Glutamatergic neuron (in vitro differentiated cells): ENCODE data around the gene EPHB6. TPM values are rescaled to one million over a fixed set of nuclear protein-coding genes. Genes with fewer than 3 reads are reported as not detected.

Experiments used
- DNase-seq: peaks from one replicate; pipeline ENCODE4 v3.0.0; 2022
- H3K27ac Mint-ChIP-seq: one replicate; pipeline ENCODE4 v1.8.0; 2020; ENCODE audit warnings: mild to moderate bottlenecking, mixed read lengths, inconsistent platforms; ENCODE audit not compliant: unreplicated experiment
- H3K27me3 Mint-ChIP-seq: one replicate; pipeline ENCODE4 v1.8.0; 2020; ENCODE audit warnings: mild to moderate bottlenecking, moderate library complexity, mixed read lengths, inconsistent platforms; ENCODE audit not compliant: unreplicated experiment
- H3K36me3 Mint-ChIP-seq: one replicate; pipeline ENCODE4 v1.8.0; 2020; ENCODE audit warnings: mild to moderate bottlenecking, mixed read lengths, inconsistent platforms; ENCODE audit not compliant: unreplicated experiment
- H3K4me1 Mint-ChIP-seq: one replicate; pipeline ENCODE4 v1.8.0; 2020; ENCODE audit warnings: mild to moderate bottlenecking, low read depth, mixed read lengths, inconsistent platforms; ENCODE audit not compliant: unreplicated experiment
- H3K4me3 Mint-ChIP-seq: one replicate; pipeline ENCODE4 v1.8.0; 2020; ENCODE audit warnings: mild to moderate bottlenecking, mixed read lengths, inconsistent platforms; ENCODE audit not compliant: unreplicated experiment
- H3K9me3 Mint-ChIP-seq: one replicate; pipeline ENCODE4 v1.8.0; 2020; ENCODE audit warnings: mild to moderate bottlenecking, moderate library complexity, mixed read lengths, inconsistent platforms; ENCODE audit not compliant: unreplicated experiment
- long read RNA-seq: library from polyadenylated mRNA; unstranded; transcript quantifications from one replicate; pipeline ENCODE4 v2.0.0, GENCODE V29; 2020; ENCODE audit not compliant: unreplicated experiment
- total RNA-seq: library from RNA; stranded (reverse); fragmentation: NEBNext Ultra II Directional; extraction: Animal tissue kit (Norgen Biotek cat#: 25700); gene quantifications from one replicate; pipeline ENCODE4 v1.2.1, GENCODE V29; 2021; ENCODE audit not compliant: unreplicated experiment
- TF ChIP-seq, protein P1 (sequence below): fragments of 200-600 bp; sonication (generic); IDR thresholded peaks from one replicate; pipeline ENCODE4 v1.5.0; 2021; ENCODE audit not compliant: partially characterized antibody, unreplicated experiment

Gene EPHB6, protein sequence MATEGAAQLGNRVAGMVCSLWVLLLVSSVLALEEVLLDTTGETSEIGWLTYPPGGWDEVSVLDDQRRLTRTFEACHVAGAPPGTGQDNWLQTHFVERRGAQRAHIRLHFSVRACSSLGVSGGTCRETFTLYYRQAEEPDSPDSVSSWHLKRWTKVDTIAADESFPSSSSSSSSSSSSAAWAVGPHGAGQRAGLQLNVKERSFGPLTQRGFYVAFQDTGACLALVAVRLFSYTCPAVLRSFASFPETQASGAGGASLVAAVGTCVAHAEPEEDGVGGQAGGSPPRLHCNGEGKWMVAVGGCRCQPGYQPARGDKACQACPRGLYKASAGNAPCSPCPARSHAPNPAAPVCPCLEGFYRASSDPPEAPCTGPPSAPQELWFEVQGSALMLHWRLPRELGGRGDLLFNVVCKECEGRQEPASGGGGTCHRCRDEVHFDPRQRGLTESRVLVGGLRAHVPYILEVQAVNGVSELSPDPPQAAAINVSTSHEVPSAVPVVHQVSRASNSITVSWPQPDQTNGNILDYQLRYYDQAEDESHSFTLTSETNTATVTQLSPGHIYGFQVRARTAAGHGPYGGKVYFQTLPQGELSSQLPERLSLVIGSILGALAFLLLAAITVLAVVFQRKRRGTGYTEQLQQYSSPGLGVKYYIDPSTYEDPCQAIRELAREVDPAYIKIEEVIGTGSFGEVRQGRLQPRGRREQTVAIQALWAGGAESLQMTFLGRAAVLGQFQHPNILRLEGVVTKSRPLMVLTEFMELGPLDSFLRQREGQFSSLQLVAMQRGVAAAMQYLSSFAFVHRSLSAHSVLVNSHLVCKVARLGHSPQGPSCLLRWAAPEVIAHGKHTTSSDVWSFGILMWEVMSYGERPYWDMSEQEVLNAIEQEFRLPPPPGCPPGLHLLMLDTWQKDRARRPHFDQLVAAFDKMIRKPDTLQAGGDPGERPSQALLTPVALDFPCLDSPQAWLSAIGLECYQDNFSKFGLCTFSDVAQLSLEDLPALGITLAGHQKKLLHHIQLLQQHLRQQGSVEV
- total RNA-seq, result 21.4 TPM
- long read RNA-seq, partial matches to known transcripts, result 1 of 2 reads
- long read RNA-seq, other reads (novel, unspliced or antisense), result 1 of 2 reads

DNA sequence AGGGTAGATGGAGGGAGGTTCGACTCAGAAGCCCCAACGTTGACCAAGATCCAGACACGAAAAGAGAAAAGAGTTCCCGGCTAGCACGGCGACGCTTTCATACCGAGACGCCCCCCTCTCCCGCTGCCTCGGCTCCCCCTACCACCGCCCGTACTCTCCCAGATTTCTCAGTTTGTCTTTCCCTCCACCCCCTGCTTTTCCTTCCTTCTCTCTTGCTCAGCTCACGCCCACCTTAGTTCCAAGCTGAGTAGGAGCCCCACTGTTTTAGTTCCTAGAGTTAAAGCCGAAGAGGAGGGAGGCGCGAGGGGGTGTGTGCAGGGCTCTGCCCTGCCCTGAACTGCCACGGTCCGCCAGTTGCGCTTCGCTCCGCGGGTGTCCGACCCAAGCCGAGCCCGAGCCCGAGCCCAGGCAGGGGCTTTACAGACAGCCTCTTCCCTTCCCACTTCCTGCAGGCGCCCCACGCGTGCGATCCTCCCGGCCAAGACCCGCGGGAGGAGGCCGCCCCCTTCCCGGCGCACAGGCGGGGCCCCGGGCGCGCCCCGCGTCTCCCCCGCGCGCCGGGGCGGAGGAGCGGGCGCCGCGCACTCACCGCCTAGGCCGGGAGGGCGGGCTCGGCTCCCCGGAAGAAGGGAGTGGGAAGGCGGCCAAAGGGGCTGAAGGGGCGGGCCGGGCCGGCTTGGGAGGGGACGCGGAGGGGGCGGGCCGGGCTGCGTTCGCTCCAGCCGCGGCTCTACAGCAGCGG, at the start of gene EPHB6:
Gene EPHB6 (plus strand): TSS at position 705 of the 742 bp plus-strand sequence. CDS start 8,152 bp downstream, outside the sequence.
- Mint-ChIP-seq H3K9me3 (no peaks in the 10 kb centered on the region), H3K27ac (peak within 1 kb of the TSS; percentile 82)

DNA sequence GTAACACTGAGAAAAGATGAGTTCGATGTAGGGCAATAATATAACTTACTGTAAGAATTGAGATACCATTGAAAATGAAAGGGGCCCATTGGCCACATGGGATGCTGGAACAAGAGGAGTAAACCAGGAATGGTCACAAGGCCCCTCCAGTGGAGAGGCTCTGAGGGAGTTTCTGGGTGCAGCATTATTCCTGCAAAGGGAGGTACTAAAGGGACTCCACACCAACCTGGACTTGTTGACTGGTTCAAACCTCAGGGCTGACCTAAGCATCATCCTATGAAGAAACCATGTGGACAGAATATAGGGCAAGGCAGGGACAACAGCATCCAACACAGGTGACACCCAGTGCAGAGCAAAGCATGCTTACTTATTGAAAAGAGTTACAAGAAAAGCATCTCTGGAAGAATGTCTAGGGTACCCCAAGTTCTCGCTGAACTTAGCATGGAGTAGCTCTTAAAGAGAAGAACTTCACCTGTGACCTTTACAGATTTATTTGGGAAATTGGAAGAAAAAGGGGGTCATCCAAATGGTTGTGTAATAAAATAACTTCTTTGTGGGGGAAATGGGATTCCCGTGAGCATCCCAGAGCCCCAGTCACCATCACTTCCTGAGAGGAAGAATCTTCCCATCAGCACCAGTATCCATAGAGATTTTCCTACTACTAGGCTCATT, 49.4 kb upstream of the EPHB6 start:
- peaks cover 3% of the 10 kb centered on the region for H3K27me3 Mint-ChIP-seq
- no peaks in the 10 kb centered on the region for H3K4me1 Mint-ChIP-seq
- no peak for DNase-seq
- TF ChIP-seq, protein P1, sequence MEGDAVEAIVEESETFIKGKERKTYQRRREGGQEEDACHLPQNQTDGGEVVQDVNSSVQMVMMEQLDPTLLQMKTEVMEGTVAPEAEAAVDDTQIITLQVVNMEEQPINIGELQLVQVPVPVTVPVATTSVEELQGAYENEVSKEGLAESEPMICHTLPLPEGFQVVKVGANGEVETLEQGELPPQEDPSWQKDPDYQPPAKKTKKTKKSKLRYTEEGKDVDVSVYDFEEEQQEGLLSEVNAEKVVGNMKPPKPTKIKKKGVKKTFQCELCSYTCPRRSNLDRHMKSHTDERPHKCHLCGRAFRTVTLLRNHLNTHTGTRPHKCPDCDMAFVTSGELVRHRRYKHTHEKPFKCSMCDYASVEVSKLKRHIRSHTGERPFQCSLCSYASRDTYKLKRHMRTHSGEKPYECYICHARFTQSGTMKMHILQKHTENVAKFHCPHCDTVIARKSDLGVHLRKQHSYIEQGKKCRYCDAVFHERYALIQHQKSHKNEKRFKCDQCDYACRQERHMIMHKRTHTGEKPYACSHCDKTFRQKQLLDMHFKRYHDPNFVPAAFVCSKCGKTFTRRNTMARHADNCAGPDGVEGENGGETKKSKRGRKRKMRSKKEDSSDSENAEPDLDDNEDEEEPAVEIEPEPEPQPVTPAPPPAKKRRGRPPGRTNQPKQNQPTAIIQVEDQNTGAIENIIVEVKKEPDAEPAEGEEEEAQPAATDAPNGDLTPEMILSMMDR, result no peak
- H3K4me3 Mint-ChIP-seq, result no peak overlapping the region
- H3K9me3 Mint-ChIP-seq, result peaks cover 2% of the 10 kb centered on the region
- H3K27ac Mint-ChIP-seq, result no peak overlapping the region
- H3K36me3 Mint-ChIP-seq, result no peaks in the 10 kb centered on the region

More for the DNA sequence above, at the start of gene EPHB6:
- H3K27me3 Mint-ChIP-seq, result peaks cover 6% of the 10 kb centered on the region
- H3K36me3 Mint-ChIP-seq, result peaks cover 5% of the 10 kb centered on the region
- TF ChIP-seq, protein P1, result no peak
- peak; percentile 75 for DNase-seq
- H3K4me1 Mint-ChIP-seq, result peaks cover 11% of the 10 kb centered on the region
- peak within 1 kb of the TSS; percentile 95 for H3K4me3 Mint-ChIP-seq

DNA sequence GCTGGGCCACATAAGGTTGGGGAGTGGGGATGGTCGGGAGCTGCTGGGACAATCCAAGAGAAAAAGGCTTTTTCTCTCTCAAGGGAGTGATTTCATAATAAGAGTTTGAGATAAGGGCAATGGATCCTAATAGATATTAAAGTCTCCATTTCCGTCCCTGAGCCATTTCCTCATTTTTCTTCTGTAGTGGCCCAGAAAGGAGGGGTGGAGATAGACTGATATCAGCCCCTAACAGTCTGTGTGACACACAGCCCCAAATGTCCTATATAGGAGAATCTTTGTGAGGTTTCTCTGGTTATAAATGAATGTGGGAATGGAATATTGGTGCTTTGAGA, 48.9 kb upstream of the EPHB6 start:
- Mint-ChIP-seq H3K27ac (no peak overlapping the region), H3K4me3 (no peak overlapping the region), H3K36me3 (no peaks in the 10 kb centered on the region), H3K4me1 (peaks cover under 1% of the 10 kb centered on the region), H3K9me3 (no peaks in the 10 kb centered on the region), H3K27me3 (peaks cover 2% of the 10 kb centered on the region)
- TF ChIP-seq, protein P1, result no peak
- DNase-seq, result no peak

DNA sequence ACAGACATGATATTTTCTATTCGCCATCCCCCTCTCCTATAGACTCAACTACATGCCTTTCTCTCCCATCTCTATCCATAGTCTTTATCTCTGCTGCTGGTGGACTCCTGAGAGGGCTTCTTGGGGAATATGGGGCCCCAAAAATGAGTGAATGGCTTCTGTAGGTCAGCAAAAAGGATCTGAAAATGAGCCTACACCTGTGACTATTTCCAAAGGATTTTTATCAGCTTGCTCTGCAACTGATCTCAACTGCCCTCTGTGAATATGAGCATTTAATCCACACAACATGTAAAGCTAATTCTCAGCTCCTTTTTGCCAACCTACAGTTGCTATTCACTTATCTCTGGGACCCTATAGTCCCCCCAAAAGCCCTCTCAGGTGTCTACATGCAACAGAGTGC, 47.9 kb upstream of the EPHB6 start:
- H3K4me3 Mint-ChIP-seq, result no peak overlapping the region
- peaks cover 4% of the 10 kb centered on the region for H3K27me3 Mint-ChIP-seq

More for the DNA sequence above, 47.9 kb upstream of the EPHB6 start:
- Mint-ChIP-seq H3K36me3 (no peaks in the 10 kb centered on the region), H3K27ac (no peak overlapping the region), H3K4me1 (peaks cover 7% of the 10 kb centered on the region), H3K9me3 (peaks cover under 1% of the 10 kb centered on the region)
- no peak for DNase-seq
- TF ChIP-seq, protein P1, result no peak
